ENCODE data around the gene DDRGK1.
"Not testable (repeated sequence)": the region's sequence is repeated elsewhere in the genome, so short reads cannot be mapped to it uniquely, and the experiment has no call there.

DDRGK1 gene

GRCh38 chr20:3224681-3225421 lies 20.4 kb upstream of the DDRGK1 start:
- 90% methylated on average over 8 of the region's 8 CpGs for WGBS
- H3K36me3 ChIP-seq (ENCODE audit: insufficient read depth, low read length): peaks cover 48% of the 10 kb centered on the region

GRCh38 chr20:3223994-3224680 lies 19.7 kb upstream of the DDRGK1 start:
- no peak overlapping the region for H3K4me3 ChIP-seq (ENCODE audit: low read length)
- peaks cover 52% of the 10 kb centered on the region for H3K36me3 ChIP-seq (ENCODE audit: insufficient read depth, low read length)
- H3K27me3 ChIP-seq (ENCODE audit: insufficient read depth, low read length): no peaks in the 10 kb centered on the region
- WGBS: 91% methylated on average over 20 of the region's 20 CpGs
- no peaks in the 10 kb centered on the region for H3K4me1 ChIP-seq (ENCODE audit: insufficient read depth, low read length)
- no peak overlapping the region; the same call in 1 of the 2 replicates for H3K9ac ChIP-seq (ENCODE audit: low read depth, low read length)
- no peaks in the 10 kb centered on the region for H3K9me3 ChIP-seq (ENCODE audit: insufficient read depth, low read depth, low read length)
- H3K27ac ChIP-seq (ENCODE audit: low read depth, low read length): no peak overlapping the region

More at GRCh38 chr20:3224681-3225421, 20.4 kb upstream of the DDRGK1 start:
- H3K4me1 ChIP-seq (ENCODE audit: insufficient read depth, low read length): no peaks in the 10 kb centered on the region
- no peak overlapping the region; the same call in 1 of the 2 replicates for H3K9ac ChIP-seq (ENCODE audit: low read depth, low read length)
- H3K9me3 ChIP-seq (ENCODE audit: insufficient read depth, low read depth, low read length): no peaks in the 10 kb centered on the region
- no peaks in the 10 kb centered on the region for H3K27me3 ChIP-seq (ENCODE audit: insufficient read depth, low read length)
- H3K4me3 ChIP-seq (ENCODE audit: low read length): no peak overlapping the region
- no peak overlapping the region for H3K27ac ChIP-seq (ENCODE audit: low read depth, low read length)

GRCh38 chr20:3223651-3223993 lies 19.1 kb upstream of the DDRGK1 start:
- Histone ChIP-seq H3K27ac (ENCODE audit: low read depth, low read length) (no peak overlapping the region), H3K36me3 (ENCODE audit: insufficient read depth, low read length) (peaks cover 56% of the 10 kb centered on the region), H3K4me3 (ENCODE audit: low read length) (no peak overlapping the region), H3K9me3 (ENCODE audit: insufficient read depth, low read depth, low read length) (no peaks in the 10 kb centered on the region), H3K4me1 (ENCODE audit: insufficient read depth, low read length) (no peaks in the 10 kb centered on the region), H3K27me3 (ENCODE audit: insufficient read depth, low read length) (no peaks in the 10 kb centered on the region), H3K9ac (ENCODE audit: low read depth, low read length) (no peak overlapping the region)
- 93% methylated on average over 6 of the region's 6 CpGs for WGBS

- Histone ChIP-seq H3K27ac (ENCODE audit: low read depth, low read length) (no peak overlapping the region), H3K36me3 (ENCODE audit: insufficient read depth, low read length) (peaks cover 56% of the 10 kb centered on the region)
Observed at GRCh38 chr20:3222635-3223600, 18.4 kb upstream of the DDRGK1 start.

GRCh38 chr20:3221398-3222226 lies 17.1 kb upstream of the DDRGK1 start:
- peaks cover 60% of the 10 kb centered on the region for H3K36me3 ChIP-seq (ENCODE audit: insufficient read depth, low read length)
- no peak overlapping the region for H3K27ac ChIP-seq (ENCODE audit: low read depth, low read length)
- H3K9ac ChIP-seq (ENCODE audit: low read depth, low read length): no peak overlapping the region
- 0 out of 2 replicates have a peak, but pooled peaks cover 3% of the 10 kb centered on the region for H3K4me1 ChIP-seq (ENCODE audit: insufficient read depth, low read length)
- no peak overlapping the region for H3K4me3 ChIP-seq (ENCODE audit: low read length)
- no peaks in the 10 kb centered on the region for H3K9me3 ChIP-seq (ENCODE audit: insufficient read depth, low read depth, low read length)
- H3K27me3 ChIP-seq (ENCODE audit: insufficient read depth, low read length): no peaks in the 10 kb centered on the region
- WGBS: 95% methylated on average over 18 of the region's 18 CpGs

More at GRCh38 chr20:3222635-3223600, 18.4 kb upstream of the DDRGK1 start:
- H3K27me3 ChIP-seq (ENCODE audit: insufficient read depth, low read length): no peaks in the 10 kb centered on the region
- no peaks in the 10 kb centered on the region for H3K9me3 ChIP-seq (ENCODE audit: insufficient read depth, low read depth, low read length)
- 0 out of 2 replicates have a peak, but pooled peaks cover 3% of the 10 kb centered on the region for H3K4me1 ChIP-seq (ENCODE audit: insufficient read depth, low read length)
- 89% methylated on average over 25 of the region's 25 CpGs for WGBS
- H3K9ac ChIP-seq (ENCODE audit: low read depth, low read length): no peak overlapping the region
- H3K4me3 ChIP-seq (ENCODE audit: low read length): no peak overlapping the region

- H3K36me3 ChIP-seq (ENCODE audit: insufficient read depth, low read length): peaks cover 77% of the 10 kb centered on the region
- no peak overlapping the region for H3K27ac ChIP-seq (ENCODE audit: low read depth, low read length)
- 26% methylated on average over 29 of the region's 30 CpGs for WGBS
- H3K9me3 ChIP-seq (ENCODE audit: insufficient read depth, low read depth, low read length): no peaks in the 10 kb centered on the region
- H3K27me3 ChIP-seq (ENCODE audit: insufficient read depth, low read length): no peaks in the 10 kb centered on the region
- H3K4me3 ChIP-seq (ENCODE audit: low read length): no peak overlapping the region
- no peak overlapping the region for H3K9ac ChIP-seq (ENCODE audit: low read depth, low read length)
- 0 out of 2 replicates have a peak, but pooled peaks cover 3% of the 10 kb centered on the region for H3K4me1 ChIP-seq (ENCODE audit: insufficient read depth, low read length)
Observed at GRCh38 chr20:3218307-3218988, 14.0 kb upstream of the DDRGK1 start.

- WGBS: 94% methylated on average over 7 of the region's 7 CpGs
- not testable (repeated sequence) for H3K27ac ChIP-seq (ENCODE audit: low read depth, low read length); H3K4me3 ChIP-seq (ENCODE audit: low read length); H3K9ac ChIP-seq (ENCODE audit: low read depth, low read length); H3K27me3 ChIP-seq (ENCODE audit: insufficient read depth, low read length); H3K9me3 ChIP-seq (ENCODE audit: insufficient read depth, low read depth, low read length); H3K4me1 ChIP-seq (ENCODE audit: insufficient read depth, low read length)
- H3K36me3 ChIP-seq (ENCODE audit: insufficient read depth, low read length): peaks cover 53% of the 10 kb centered on the region
Observed at GRCh38 chr20:3215359-3215917, 11.0 kb upstream of the DDRGK1 start.

GRCh38 chr20:3213226-3213625 lies 8.7 kb upstream of the DDRGK1 start:
- WGBS: 97% methylated on average over 7 of the region's 7 CpGs
- Histone ChIP-seq H3K4me1 (ENCODE audit: insufficient read depth, low read length) (peaks cover 5% of the 10 kb centered on the region; the same call in 1 of the 2 replicates), H3K27ac (ENCODE audit: low read depth, low read length) (no peak overlapping the region), H3K4me3 (ENCODE audit: low read length) (no peak overlapping the region), H3K9ac (ENCODE audit: low read depth, low read length) (no peak overlapping the region), H3K27me3 (ENCODE audit: insufficient read depth, low read length) (no peaks in the 10 kb centered on the region), H3K36me3 (ENCODE audit: insufficient read depth, low read length) (peaks cover 39% of the 10 kb centered on the region), H3K9me3 (ENCODE audit: insufficient read depth, low read depth, low read length) (no peaks in the 10 kb centered on the region)

GRCh38 chr20:3210346-3210745 lies 5.9 kb upstream of the DDRGK1 start:
- WGBS: 82% methylated on average over 2 of the region's 2 CpGs
- Histone ChIP-seq H3K27ac (ENCODE audit: low read depth, low read length) (no peak overlapping the region), H3K9ac (ENCODE audit: low read depth, low read length) (peak overlapping the region; percentile 82), H3K4me3 (ENCODE audit: low read length) (peak overlapping the region; percentile 93), H3K9me3 (ENCODE audit: insufficient read depth, low read depth, low read length) (no peaks in the 10 kb centered on the region), H3K4me1 (ENCODE audit: insufficient read depth, low read length) (peaks cover 3% of the 10 kb centered on the region; the same call in 1 of the 2 replicates), H3K36me3 (ENCODE audit: insufficient read depth, low read length) (peaks cover 24% of the 10 kb centered on the region), H3K27me3 (ENCODE audit: insufficient read depth, low read length) (no peaks in the 10 kb centered on the region)

Measured in HUES64 (cell line).